ENCODE measurements around the gene LARGE1. TPM values are rescaled to one million over a fixed set of nuclear protein-coding genes. Genes with fewer than 3 reads are reported as not detected.

The LARGE1 gene
- total and polyA plus RNA-seq, 9 of the 15 experiments (the other 6 are each of a cell fraction or from before 2014, with no cell fraction given): 0.01 to 0.66 (median 0.14) TPM; not detected in 2

GRCh38 chr22:33557836-33558235 is 362.4 kb downstream of the LARGE1 start (continued):
- no peak for TF ChIP-seq TFE3 (CRISPR knock-in tag; IDR thresholded peaks at IDR 0.05)
- TF ChIP-seq ATF6 (CRISPR knock-in tag; IDR thresholded peaks at IDR 0.05): no peak
- no peak for TF ChIP-seq ZNF778 (CRISPR knock-in tag; IDR thresholded peaks at IDR 0.05)

GRCh38 chr22:33555814-33556522 is 364.3 kb downstream of the LARGE1 start:
- H3K4me2 ChIP-seq (ENCODE audit: insufficient read depth, low read length): no peak overlapping the region
- H3K79me2 ChIP-seq (ENCODE audit: control insufficient read depth, insufficient read depth, low read length): no peaks in the 10 kb centered on the region
- no peak overlapping the region for H3K4me3 ChIP-seq
- no peak overlapping the region for H3K27ac ChIP-seq (ENCODE audit: extremely low read depth, low read depth, low read length)
- intact Hi-C loops (cut with micrococcal nuclease): no loop called here
- ChIA-PET POLR2A (no interaction called here), CTCF (ENCODE audit: low intra/inter-chr PET ratio) (no interaction called here)
- DNase-seq (ENCODE audit: extremely low read depth in 1 of 4, low spot score in 3 of 4) (no peak), ATAC-seq (no peak), FAIRE-seq (no peak)
- no peaks in the 10 kb centered on the region for H3K36me3 ChIP-seq (ENCODE audit: control insufficient read depth, insufficient read depth, low read length)
- H3K9me1 ChIP-seq (ENCODE audit: control insufficient read depth, insufficient read depth, low read length): no peaks in the 10 kb centered on the region
- BruUV-seq (replicated peaks): no TSS peak
- no peak overlapping the region for H2AFZ ChIP-seq (ENCODE audit: low read depth, low read length)
- no peaks in the 10 kb centered on the region for H4K20me1 ChIP-seq (replicated peaks; ENCODE audit: control insufficient read depth, insufficient read depth, low read length)
- no peaks in the 10 kb centered on the region for H3K27me3 ChIP-seq (ENCODE audit: control insufficient read depth in 2 of 2, insufficient read depth in 2 of 2, low read length in 2 of 2)
- H3K4me1 ChIP-seq (replicated peaks in 1 of 2; ENCODE audit: control insufficient read depth in 2 of 2, insufficient read depth in 2 of 2, low read length in 2 of 2): no peaks in the 10 kb centered on the region
- no peak overlapping the region for H3K9ac ChIP-seq (ENCODE audit: insufficient read depth in 1 of 2, low read depth in 2 of 2, low read length in 2 of 2)
- in situ Hi-C loops (cut with MboI): no loop called here
- 0% methylated on average over 5 of the region's 5 CpGs for WGBS (ENCODE audit: insufficient coverage, low coverage, missing lambda C conversion rate)
- no peaks in the 10 kb centered on the region for H3K9me3 ChIP-seq (replicated peaks; ENCODE audit: control insufficient read depth, insufficient read depth, low read depth, low read length)
- TF ChIP-seq TAF9B (IDR thresholded peaks at IDR 0.05; ENCODE audit: partially characterized antibody) (no peak), ZNF707 (CRISPR knock-in tag; conservative IDR thresholded peaks at IDR 0.05) (no peak), ZNF175 (CRISPR knock-in tag; IDR thresholded peaks at IDR 0.05; ENCODE audit: low read depth) (no peak), DNMT1 (IDR thresholded peaks at IDR 0.05) (no peak), NFXL1 (CRISPR knock-in tag; IDR thresholded peaks at IDR 0.05) (no peak), GABPB1 (CRISPR knock-in tag; IDR thresholded peaks at IDR 0.05) (no peak), E2F4 (CRISPR knock-in tag; IDR thresholded peaks at IDR 0.05; ENCODE audit: low read depth) (no peak), ZNF512 (tag; IDR thresholded peaks at IDR 0.05) (no peak), L3MBTL2 (IDR thresholded peaks at IDR 0.05) (no peak), ZFP1 (CRISPR knock-in tag; IDR thresholded peaks at IDR 0.05) (no peak), ZNF507 (tag; conservative IDR thresholded peaks at IDR 0.05) (no peak), NFE2 (IDR thresholded peaks at IDR 0.05; ENCODE audit: low read depth) (no peak), EWSR1 (IDR thresholded peaks at IDR 0.05; ENCODE audit: borderline replicate concordance, low read depth, partially characterized antibody) (no peak)

All from K562 (cell line).